Ishikawa (cell line): ENCODE results near the gene ZNF778.

Experiments used
- CREB1 ChIP-seq: IDR thresholded peaks from 2 replicates; pipeline ENCODE4 v1.6.1; 2012; ENCODE audit warnings: low read depth
- TCF12 ChIP-seq: IDR thresholded peaks from 2 replicates; pipeline ENCODE4 v1.6.1; 2012; ENCODE audit warnings: low read depth

DNA sequence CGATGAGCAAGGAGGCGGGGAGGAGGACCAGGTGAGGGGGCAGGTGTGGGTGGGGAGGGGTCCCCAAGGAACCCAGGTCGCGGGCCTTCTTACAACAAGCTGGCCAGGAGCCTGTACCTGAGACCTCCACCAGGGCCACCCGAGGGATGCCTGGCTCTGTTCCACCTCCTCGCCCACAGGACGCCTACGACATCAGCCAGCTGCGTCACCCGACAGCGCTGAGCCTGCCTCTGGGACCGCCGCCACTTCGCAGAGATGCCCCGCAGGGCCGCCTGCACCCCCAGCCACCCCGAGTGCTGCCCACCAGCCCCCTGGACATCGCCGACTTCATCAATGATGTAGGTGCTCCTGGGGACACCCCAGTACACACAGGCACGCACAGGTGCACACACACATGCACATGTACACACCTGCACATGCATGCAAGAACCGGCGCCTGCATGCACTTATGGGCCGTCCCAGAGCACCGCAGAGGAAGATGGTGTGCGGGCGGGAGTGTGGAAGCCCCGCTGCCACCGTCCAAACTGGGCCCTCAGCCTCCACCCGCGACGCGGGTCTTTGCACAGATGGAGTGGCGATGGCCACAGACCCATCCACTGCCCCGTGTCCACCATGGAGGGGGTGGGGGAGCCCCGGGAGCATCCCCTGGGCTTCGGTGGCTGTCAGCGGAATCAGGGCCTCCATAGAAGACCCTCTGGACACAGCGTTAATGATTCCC is 23.8 kb upstream of the ZNF778 start:
- TF ChIP-seq CREB1 = no peak
- TF ChIP-seq TCF12 = no peak
